ENCODE results near the gene FBXO45.
A peak's percentile ranks its signal among the peaks of the same experiment; 100 is the strongest.
"Not testable (repeated sequence)": the region's sequence is repeated elsewhere in the genome, so short reads cannot be mapped to it uniquely, and the experiment has no call there.

FBXO45 gene

DNA sequence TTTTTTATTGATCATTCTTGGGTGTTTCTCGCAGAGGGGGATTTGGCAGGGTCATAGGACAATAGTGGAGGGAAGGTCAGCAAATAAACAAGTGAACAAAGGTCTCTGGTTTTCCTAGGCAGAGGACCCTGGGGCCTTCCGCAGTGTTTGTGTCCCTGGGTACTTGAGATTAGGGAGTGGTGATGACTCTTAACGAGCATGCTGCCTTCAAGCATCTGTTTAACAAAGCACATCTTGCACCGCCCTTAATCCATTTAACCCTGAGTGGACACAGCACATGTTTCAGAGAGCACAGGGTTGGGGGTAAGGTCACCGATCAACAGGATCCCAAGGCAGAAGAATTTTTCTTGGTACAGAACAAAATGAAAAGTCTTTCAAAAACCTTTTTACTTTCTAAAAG, 51.2 kb downstream of the FBXO45 start:
- not testable (repeated sequence) for DNase-seq

DNA sequence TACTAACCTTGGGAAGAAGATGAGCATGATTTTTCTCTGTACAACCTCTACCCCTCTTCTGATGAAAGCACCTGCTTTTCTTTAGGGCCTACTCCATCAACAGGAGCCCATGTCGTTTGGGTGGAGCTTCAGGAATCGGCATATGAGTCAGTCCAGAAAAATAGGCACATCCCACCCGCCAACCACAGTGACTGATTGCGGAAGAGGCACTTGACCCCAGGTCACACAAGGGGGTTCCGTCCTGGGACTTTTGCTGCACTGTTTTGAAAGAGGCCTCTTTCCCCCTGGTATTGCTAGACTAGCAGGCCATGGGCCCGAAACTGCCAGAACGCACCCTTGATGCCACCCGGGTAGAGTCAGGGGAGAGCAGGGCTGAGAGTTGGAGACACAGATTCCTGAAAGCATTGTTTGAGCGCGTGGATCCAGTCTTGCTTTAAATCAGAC, 51.7 kb downstream of the FBXO45 start:
- no peak for DNase-seq

DNA sequence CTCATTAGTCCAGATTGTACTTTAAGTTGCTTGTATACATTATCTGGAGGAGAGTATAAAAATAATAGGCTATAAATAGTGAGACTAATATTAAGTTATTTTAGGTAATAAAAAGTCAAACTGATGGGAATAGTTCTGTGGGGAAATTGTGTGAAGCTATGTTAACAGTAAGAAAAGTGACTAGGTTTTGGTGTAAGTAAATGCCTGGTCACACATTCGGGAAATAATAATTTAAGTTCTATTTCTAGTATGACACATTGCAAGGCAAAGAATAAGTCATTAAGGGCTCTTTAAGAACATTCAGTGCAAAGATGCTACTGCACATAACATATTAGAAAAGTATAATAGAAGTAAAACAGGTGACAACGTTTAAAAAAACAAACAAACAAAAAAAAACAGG, 52.2 kb downstream of the FBXO45 start:
- no peak for DNase-seq

DNA sequence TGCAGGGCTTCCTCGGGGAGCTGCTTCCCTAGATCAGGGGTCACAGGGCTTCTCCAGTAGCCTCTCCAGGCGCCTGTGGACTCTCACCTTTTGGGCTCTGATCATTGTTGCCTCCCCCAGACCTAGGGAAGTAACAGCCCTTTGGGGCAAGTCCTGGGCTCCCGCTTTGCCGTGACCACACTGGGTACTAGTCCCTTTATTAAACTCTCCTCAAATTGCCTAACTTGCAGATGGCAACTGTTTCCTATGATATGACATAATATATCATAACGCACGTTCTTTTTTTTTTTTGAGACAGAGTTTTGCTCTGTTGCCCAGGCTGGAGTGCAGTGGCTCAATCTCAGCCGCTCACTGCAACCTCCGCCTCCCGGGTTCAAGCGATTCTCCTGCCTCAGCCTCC, 53.2 kb downstream of the FBXO45 start:
- no peak for DNase-seq

DNA sequence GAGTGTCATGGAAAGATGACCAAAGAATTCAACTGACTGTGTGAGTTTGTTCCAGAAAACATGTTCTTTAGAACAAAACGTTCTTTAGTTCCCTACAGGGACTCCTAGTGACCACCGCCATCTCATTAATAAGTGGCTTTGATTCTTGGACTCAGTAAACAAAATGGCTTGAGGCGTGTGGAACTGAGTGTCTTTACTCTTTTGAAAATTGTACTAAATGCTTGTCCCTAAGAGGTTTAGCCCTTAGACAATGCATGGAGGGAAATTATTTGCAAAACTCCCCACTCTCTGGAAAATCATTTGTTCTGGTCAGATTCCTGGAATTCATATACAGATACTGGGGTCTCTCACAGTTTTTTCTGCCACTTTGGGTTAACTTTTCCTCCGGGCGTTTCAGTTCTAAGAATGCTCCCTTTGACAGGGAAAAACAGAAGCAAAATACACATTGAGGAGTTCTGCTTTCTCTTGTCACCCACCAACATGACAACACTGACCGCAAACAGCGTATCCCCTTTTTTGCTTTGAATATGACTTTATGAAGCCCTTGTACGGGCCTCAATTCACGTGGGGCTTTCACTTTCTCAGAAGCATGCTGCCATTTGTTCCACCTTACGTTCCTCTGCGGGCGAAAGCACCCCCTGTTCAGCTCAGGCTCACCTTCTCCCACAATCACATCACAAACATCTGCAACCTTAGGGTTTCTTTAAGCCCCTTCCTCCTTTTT, 55.8 kb downstream of the FBXO45 start:
- DNase-seq, result no peak

DNA sequence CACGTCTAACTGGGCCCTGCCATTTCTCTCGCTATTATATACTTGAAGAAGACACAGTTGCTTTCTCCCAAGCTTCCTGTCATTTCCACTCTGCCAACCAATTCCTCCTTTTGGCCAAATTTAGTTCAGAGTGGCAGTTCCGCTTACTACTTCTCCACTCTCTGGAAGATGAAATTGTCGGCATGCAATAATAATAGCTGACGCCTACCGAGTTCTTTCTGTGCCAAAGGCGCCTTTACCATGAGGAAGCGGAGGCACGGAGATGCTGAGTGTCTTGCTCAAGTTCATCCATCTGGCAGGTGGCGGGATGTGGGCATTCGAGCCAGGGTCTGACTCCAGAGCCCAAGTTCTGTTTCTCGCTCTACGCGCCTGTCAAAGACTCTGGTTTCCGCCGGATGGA, 56.4 kb downstream of the FBXO45 start:
- no peak for DNase-seq

DNA sequence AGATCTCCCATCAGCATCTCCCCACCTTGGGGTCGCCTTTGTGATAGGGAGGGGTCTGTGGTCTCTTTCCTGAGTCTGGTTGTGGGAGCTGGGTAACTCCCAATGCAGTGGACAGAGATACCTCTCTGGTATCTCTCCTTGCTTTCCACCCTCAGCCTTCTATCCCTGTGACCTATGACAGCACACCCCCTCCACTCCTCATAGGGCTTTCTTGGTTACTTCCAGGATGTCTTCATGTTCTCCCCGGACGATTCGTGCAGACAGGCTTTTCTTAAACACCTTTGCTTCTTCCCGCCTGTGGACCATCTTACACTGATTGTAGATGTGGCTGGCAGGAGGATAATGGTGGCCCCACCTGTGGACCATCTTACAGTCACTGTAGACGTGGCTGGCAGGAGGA, 56.9 kb downstream of the FBXO45 start:
- no peak for DNase-seq

DNA sequence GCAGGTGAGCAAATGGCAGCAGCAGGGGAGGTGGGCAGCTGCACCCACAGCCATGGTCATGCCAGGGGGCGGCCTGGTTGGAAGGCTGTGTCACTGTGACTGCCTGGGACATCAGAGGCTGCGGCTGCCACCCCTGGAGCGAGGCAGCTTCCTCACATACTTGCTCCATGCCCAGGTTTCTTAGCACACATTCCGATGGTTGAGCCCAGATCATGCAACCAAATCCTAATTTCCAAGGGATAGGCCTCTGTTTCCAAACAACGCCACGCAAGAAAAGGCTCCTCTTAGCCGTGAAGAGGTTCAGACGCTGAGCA, 59.4 kb downstream of the FBXO45 start:
- no peak for DNase-seq

DNA sequence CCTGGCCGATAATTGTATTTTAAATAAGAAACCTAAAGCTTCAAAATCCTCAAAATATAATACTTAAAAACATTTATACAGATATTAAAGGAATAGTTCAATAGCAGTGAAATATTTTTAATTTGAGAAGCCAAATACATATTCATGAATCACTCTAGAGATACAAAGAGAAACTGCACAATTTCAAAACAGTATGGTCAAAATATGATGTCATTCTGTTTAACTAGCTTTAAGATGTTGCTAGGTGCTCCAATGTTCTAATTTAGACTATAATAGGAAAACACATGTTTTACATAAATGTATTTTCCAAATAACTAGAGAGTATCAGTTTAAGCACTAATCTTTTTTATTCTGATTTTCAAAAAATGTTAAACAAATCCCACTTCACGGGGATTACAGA, 60.8 kb downstream of the FBXO45 start:
- DNase-seq, result no peak

DNA sequence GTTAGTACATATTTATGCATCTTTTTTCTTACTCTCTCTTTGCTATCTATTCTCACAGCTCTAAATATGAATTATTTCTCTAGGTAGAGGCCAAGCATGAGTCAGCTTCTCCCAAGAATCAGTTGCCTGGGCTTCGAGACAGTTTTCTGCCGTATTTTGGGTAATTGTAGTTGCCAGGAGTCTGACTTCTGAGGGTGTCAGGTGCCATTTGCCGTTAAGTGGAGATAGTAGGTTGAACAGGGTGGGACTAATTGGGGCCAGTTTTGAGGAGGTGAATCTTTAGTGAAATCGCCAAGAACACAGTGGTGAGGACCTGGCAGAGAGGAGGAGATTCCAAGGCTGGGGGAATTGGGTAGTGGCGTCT, 63.2 kb downstream of the FBXO45 start:
- no peak for DNase-seq

DNA sequence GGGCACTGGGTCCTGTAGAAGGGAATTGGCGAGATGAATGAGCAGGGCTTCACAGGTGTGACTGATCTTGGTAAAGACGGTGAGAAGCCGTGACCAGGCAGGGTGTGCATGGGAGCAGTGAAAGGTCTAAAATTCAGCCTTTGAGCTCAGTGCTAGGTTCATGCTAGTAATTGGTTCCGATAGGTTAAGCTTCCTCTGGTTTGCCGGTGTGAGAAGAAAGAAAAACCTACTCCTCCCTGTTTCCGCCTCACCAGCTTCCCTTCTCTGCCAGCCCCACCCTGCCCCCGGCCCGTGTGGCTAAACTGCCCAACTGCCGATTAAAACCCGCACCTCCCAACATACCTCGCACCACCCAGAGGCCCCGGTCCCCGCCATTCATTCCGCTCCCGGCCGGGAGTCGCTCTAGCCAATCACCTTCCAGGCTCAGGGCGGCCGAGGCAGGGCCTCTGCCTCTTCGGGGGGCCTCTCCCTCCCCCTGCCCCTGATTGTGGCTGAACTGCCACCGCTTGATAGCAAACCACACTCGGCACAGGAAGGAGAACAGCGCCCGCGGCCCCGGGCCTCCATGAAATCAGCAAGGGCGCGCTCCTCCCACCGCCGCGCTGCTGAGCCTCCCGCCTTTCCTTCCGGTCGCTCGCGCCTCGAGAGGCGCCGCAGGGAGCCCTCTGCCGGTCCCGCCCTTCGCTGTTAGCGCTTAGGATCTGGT, 63.7 kb downstream of the FBXO45 start:
- peak; percentile 69 to 73 for DNase-seq

DNA sequence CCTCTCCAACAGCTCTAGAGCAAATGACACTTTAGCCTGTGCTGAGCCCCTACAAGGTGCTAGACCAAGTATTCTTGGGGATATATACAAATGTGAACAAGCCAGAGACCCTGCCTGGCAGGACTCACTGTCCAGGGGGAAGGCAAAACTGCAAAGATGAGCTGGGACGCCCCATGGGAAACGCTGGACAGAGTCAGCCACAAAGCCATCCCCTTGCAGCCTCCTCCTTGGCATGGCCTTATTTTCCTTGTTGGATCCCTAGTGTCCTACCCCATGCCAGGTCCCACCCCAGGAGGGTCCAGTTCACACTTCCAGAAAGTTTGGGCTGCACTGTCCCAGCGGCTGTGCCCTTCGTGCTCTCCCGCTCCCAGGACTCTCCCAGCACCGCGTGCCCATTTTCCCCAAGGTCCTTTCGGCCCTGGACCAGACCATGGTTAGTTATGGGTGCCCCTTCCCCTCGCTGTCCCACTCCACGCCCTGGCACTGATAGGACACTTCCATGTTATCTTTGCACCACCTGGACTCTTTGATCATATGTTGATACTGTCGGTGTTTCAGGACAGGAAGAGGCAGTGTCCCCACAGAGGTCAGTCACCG, 65.2 kb downstream of the FBXO45 start:
- no peak for DNase-seq

DNA sequence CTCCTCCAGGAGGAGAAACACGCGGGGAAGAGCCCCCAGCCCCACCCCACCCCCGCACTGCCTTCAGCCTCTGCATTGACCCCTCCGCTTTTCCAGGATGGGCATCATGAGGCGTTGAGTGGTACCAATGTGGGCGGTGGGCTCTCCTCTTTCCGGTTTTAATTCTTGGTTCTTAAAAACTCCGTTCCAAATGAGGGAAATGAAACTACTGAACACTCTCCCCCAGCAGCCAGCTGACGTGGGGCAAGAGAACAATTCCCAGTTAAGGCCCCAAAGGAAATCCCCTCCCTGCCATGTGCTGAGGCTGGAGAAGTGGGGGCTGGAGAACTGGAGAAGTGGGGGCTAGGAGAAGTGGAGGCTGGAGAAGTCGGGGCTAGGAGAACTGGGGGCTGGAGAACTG, 65.8 kb downstream of the FBXO45 start:
- no peak for DNase-seq

DNA sequence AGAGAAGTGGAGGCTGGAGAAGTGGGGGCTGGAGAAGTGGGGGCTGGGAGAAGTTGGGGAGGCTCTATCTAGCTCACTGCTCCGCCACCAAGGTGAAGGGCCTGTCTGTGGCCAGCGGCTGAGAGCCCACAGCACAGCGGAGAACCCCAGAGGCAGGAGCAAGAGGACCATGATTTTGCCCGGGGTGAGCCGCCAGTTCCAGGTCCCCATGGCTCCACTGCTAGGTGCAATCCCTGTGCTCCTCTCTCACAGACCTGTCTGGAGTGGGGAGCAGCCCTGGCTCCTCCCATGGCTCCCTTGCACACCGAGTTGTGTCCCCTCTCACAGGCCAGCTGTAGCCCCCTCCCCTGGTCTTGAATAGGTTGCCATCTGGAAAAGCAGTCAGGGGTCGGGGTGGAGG, 66.4 kb downstream of the FBXO45 start:
- no peak for DNase-seq

DNA sequence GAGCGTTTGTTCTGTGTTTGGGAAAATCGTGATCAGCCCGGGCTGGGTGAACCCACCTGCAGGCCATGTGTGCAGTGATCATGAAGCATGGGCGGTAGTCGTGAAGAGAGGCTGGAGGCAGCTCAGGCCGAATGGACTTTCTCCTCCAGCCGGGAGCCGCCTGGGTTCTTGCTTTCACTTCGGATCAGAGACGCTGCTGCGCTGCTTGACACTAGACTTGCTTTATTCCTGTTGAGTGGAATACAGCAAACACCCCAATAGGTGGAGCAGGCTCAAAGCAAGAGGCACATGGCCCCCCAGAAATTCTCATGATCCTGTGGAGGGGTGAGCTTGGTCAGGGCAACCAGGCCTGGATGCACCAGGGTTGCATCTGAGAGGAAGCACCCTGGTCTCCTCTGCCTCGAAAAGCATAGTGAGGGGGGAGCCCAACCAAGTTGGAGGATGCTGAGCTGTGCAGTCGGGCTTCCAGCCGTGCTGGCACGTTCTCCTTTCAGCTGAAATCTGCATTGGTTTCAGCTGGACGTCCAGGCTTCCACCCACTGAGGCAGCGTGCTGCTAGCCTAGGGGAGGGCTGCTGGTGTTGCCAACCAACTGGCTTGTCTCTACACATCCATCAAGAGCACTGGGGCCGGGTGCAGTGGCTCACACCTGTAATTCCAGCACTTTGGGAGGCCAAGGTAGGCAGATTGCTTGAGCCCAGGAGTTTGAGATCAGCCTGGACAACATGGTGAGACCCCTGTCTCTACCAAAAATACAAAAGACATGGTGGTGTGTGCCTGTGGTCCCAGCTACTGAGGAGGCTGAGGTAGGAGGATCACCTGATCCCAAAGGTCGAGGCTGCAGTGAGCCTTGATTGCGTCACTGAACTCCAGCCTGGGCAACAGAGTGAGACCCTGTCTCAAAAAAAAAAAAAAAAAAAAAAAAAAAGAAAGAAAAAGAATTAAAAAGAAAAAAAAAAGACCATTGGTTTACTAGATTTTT, 68.2 kb downstream of the FBXO45 start:
- DNase-seq, result no peak

DNA sequence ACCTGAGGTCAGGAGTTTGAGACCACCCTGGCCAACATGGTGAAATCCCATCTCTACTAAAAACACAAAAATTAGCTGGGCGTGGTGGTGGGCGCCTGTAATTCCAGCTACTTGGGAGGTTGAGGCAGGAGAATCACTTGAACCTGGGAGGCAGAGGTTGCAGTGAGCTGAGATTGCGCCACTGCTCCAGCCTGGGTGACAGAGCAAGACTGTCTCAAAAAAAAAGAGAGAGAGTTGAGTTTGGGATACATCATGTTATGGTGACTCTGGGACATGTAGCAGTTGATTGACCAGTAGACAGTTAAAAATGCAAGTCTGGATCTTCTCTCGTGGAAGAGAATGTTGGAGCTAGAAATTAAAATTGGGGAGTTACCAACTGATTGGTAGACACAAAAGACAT, 69.5 kb downstream of the FBXO45 start:
- not testable (repeated sequence) for DNase-seq

Data from activated CD4-positive, alpha-beta T cell treated with anti-CD3 and anti-CD28 coated beads, Interleukin-2, amount 50 U/mL, for 4 hours (primary cell).